Mesendoderm (in vitro differentiated cells): ENCODE measurements around the gene NPIPB8.
"Not testable (repeated sequence)": the region's sequence is repeated elsewhere in the genome, so short reads cannot be mapped to it uniquely, and the experiment has no call there.

Experiments
- DNase-seq: peaks from one replicate; pipeline ENCODE4 v3.0.0; 2013
- H2AK5ac ChIP-seq: 2 replicates; pipeline ENCODE4 v1.6.1; 2013; ENCODE audit warnings: low read length, inconsistent platforms
- H2BK120ac ChIP-seq: 2 replicates; pipeline ENCODE4 v1.6.1; 2013; ENCODE audit warnings: low read depth, mild to moderate bottlenecking, low read length, moderate library complexity, mixed read lengths
- H2BK15ac ChIP-seq: replicated peaks from 2 replicates; pipeline ENCODE4 v1.6.1; 2013; ENCODE audit warnings: low read depth, mild to moderate bottlenecking, moderate library complexity
- H2BK5ac ChIP-seq: 2 replicates; pipeline ENCODE4 v1.6.1; 2013; ENCODE audit warnings: low read length, inconsistent platforms
- H3K18ac ChIP-seq: 2 replicates; pipeline ENCODE4 v1.6.1; 2013; ENCODE audit warnings: mild to moderate bottlenecking, low read length, mixed read lengths
- H3K23ac ChIP-seq: one replicate; pipeline ENCODE4 v1.6.1; 2013; ENCODE audit warnings: low read length
- H3K27ac ChIP-seq: 2 replicates; pipeline ENCODE4 v1.5.1; 2013; ENCODE audit warnings: low read depth, mild to moderate bottlenecking, inconsistent platforms, low read length, moderate library complexity
- H3K27me3 ChIP-seq: 2 replicates; pipeline ENCODE4 v1.6.1; 2013; ENCODE audit warnings: low read length, control low read depth, mild to moderate bottlenecking, inconsistent platforms; ENCODE audit not compliant: insufficient read depth, poor library complexity
- H3K36me3 ChIP-seq: 2 replicates; pipeline ENCODE4 v1.6.1; 2013; ENCODE audit warnings: low read length, inconsistent platforms; ENCODE audit not compliant: control insufficient read depth, insufficient read depth
- H3K4ac ChIP-seq: one replicate; pipeline ENCODE4 v1.6.1; 2013; ENCODE audit warnings: low read depth, mild to moderate bottlenecking, low read length, moderate library complexity
- H3K4me1 ChIP-seq: 2 replicates; pipeline ENCODE4 v1.6.1; 2013; ENCODE audit warnings: low read depth, low read length, inconsistent platforms; ENCODE audit not compliant: control insufficient read depth
- H3K4me2 ChIP-seq: 2 replicates; pipeline ENCODE4 v1.6.1; 2013; ENCODE audit warnings: low read length
- H3K4me3 ChIP-seq: 2 replicates; pipeline ENCODE4 v1.5.1; 2013; ENCODE audit warnings: mild to moderate bottlenecking, low read length
- H3K56ac ChIP-seq: one replicate; pipeline ENCODE4 v1.6.1; 2013; ENCODE audit warnings: low read length
- H3K79me1 ChIP-seq: 2 replicates; pipeline ENCODE4 v1.6.1; 2013; ENCODE audit warnings: low read length, inconsistent platforms
- H3K79me2 ChIP-seq: 2 replicates; pipeline ENCODE4 v1.6.1; 2013; ENCODE audit warnings: mild to moderate bottlenecking, low read length; ENCODE audit not compliant: control insufficient read depth, insufficient read depth
- H3K9ac ChIP-seq: 2 replicates; pipeline ENCODE4 v1.6.1; 2013; ENCODE audit warnings: low read length, inconsistent platforms
- H4K5ac ChIP-seq: one replicate; pipeline ENCODE4 v1.6.1; 2013; ENCODE audit warnings: low read length
- H4K8ac ChIP-seq: one replicate; pipeline ENCODE4 v1.6.1; 2013; ENCODE audit warnings: low read depth, mild to moderate bottlenecking, control low read depth, low read length, moderate library complexity
- WGBS: extraction: QIAGEN DNeasy Blood & Tissue Kit; methylation state at CpG from one replicate; pipeline ENCODE4 v1.1.7; 2013; ENCODE audit warnings: low lambda C conversion rate, missing lambda C conversion rate; ENCODE audit not compliant: insufficient coverage; ENCODE audit errors: extremely low coverage; 5-methylcytosine and 5-hydroxymethylcytosine counted together

Gene NPIPB8

GRCh38 chr16:28623172-28623711 is 14.6 kb upstream of the NPIPB8 start:
- Histone ChIP-seq H3K18ac (no peak overlapping the region), H3K4ac (no peak overlapping the region), H3K79me1 (no peaks in the 10 kb centered on the region), H3K23ac (no peak overlapping the region), H2AK5ac (no peak overlapping the region), H3K27ac (no peak overlapping the region), H3K4me1 (no peaks in the 10 kb centered on the region), H3K4me2 (no peak overlapping the region), H3K36me3 (no peaks in the 10 kb centered on the region), H2BK5ac (no peak overlapping the region), H3K56ac (no peak overlapping the region), H3K79me2 (no peaks in the 10 kb centered on the region), H3K27me3 (no peaks in the 10 kb centered on the region), H4K5ac (no peak overlapping the region), H2BK15ac (no peak overlapping the region), H4K8ac (no peak overlapping the region), H2BK120ac (no peak overlapping the region), H3K4me3 (no peak overlapping the region), H3K9ac (no peak overlapping the region)
- no peak for DNase-seq
- WGBS = no CpG with 5 or more reads among the region's 68 CpGs

GRCh38 chr16:28630905-28631304 is 7.0 kb upstream of the NPIPB8 start:
- not testable (repeated sequence) for H3K9ac ChIP-seq, H3K4ac ChIP-seq, H3K79me2 ChIP-seq, H3K4me1 ChIP-seq, H4K8ac ChIP-seq, H3K18ac ChIP-seq, H3K56ac ChIP-seq, H3K27ac ChIP-seq, H2BK120ac ChIP-seq, H2BK5ac ChIP-seq, H3K4me3 ChIP-seq, H3K27me3 ChIP-seq, H2AK5ac ChIP-seq, H4K5ac ChIP-seq, H2BK15ac ChIP-seq, H3K4me2 ChIP-seq, H3K79me1 ChIP-seq, H3K36me3 ChIP-seq, DNase-seq, H3K23ac ChIP-seq
- no CpG with 5 or more reads among the region's 5 CpGs for WGBS

GRCh38 chr16:28636093-28636823 is 1.6 kb upstream of the NPIPB8 start:
- H4K5ac ChIP-seq, H3K36me3 ChIP-seq, H2BK120ac ChIP-seq, H3K4me2 ChIP-seq, H3K27ac ChIP-seq, H2AK5ac ChIP-seq, H3K23ac ChIP-seq, H3K18ac ChIP-seq, H2BK15ac ChIP-seq, H3K4me3 ChIP-seq, H3K4ac ChIP-seq, H3K79me1 ChIP-seq, H4K8ac ChIP-seq, H3K27me3 ChIP-seq, H3K56ac ChIP-seq, DNase-seq, H2BK5ac ChIP-seq, H3K79me2 ChIP-seq, H3K9ac ChIP-seq, H3K4me1 ChIP-seq: not testable (repeated sequence)
- no CpG with 5 or more reads among the region's 5 CpGs for WGBS

- not testable (repeated sequence) for H3K4me3 ChIP-seq, H3K4me2 ChIP-seq, H3K79me2 ChIP-seq, H3K36me3 ChIP-seq, H4K8ac ChIP-seq, H3K9ac ChIP-seq, H3K4ac ChIP-seq, H2AK5ac ChIP-seq, H4K5ac ChIP-seq, H2BK120ac ChIP-seq, H3K4me1 ChIP-seq, H3K27me3 ChIP-seq, H3K23ac ChIP-seq, H3K79me1 ChIP-seq, DNase-seq, H2BK15ac ChIP-seq, H2BK5ac ChIP-seq, H3K27ac ChIP-seq, H3K18ac ChIP-seq, H3K56ac ChIP-seq
- no CpG with 5 or more reads among the region's 5 CpGs for WGBS
Observed at GRCh38 chr16:28638359-28638758, 494 bp downstream of the NPIPB8 start.

GRCh38 chr16:28639959-28640358 is 2.1 kb downstream of the NPIPB8 start:
- not testable (repeated sequence) for H3K79me1 ChIP-seq, H3K23ac ChIP-seq, H2AK5ac ChIP-seq, H3K36me3 ChIP-seq, H4K8ac ChIP-seq, H3K27ac ChIP-seq, H3K18ac ChIP-seq, DNase-seq, H2BK15ac ChIP-seq, H4K5ac ChIP-seq, H3K4me2 ChIP-seq, H3K4ac ChIP-seq, H2BK5ac ChIP-seq, H3K4me1 ChIP-seq, H3K56ac ChIP-seq, H3K4me3 ChIP-seq, H3K9ac ChIP-seq, H2BK120ac ChIP-seq, H3K27me3 ChIP-seq, H3K79me2 ChIP-seq
- no CpG with 5 or more reads among the region's 2 CpGs for WGBS

GRCh38 chr16:28666264-28666663 is 28.4 kb downstream of the NPIPB8 start:
- H3K4me3 ChIP-seq, H3K36me3 ChIP-seq, H4K5ac ChIP-seq, H2AK5ac ChIP-seq, H3K4ac ChIP-seq, H3K18ac ChIP-seq, H3K23ac ChIP-seq, H3K56ac ChIP-seq, H2BK15ac ChIP-seq, H3K79me2 ChIP-seq, H3K9ac ChIP-seq, H3K27ac ChIP-seq, H2BK120ac ChIP-seq, H3K4me2 ChIP-seq, H2BK5ac ChIP-seq, H4K8ac ChIP-seq, H3K79me1 ChIP-seq, H3K4me1 ChIP-seq, H3K27me3 ChIP-seq, DNase-seq: not testable (repeated sequence)
- no CpG with 5 or more reads among the region's 25 CpGs for WGBS
